GM18505 (cell line): ENCODE measurements around the gene SIK2.
"Not testable (repeated sequence)": the region's sequence is repeated elsewhere in the genome, so short reads cannot be mapped to it uniquely, and the experiment has no call there.

Experiments
- ATAC-seq: cut with Tn5 transposase; IDR thresholded peaks from one replicate; pipeline ENCODE4 v1.9.1; 2021; ENCODE audit not compliant: unreplicated experiment
- POLR2A ChIP-seq: IDR thresholded peaks from 4 replicates; pipeline ENCODE4 v1.6.1; 2011; ENCODE audit warnings: borderline replicate concordance; ENCODE audit not compliant: insufficient read depth, insufficient read length; ENCODE audit errors: extremely low read depth

Gene SIK2

GRCh38 chr11:111639226-111639925, 37.1 kb downstream of the SIK2 start:
- TF ChIP-seq POLR2A, result no peak

GRCh38 chr11:111641339-111642015, 39.2 kb downstream of the SIK2 start:
- TF ChIP-seq POLR2A, result no peak

More at GRCh38 chr11:111639226-111639925, 37.1 kb downstream of the SIK2 start:
- ATAC-seq, result no peak

GRCh38 chr11:111642542-111642941, 40.3 kb downstream of the SIK2 start:
- no peak for TF ChIP-seq POLR2A
- no peak for ATAC-seq

More at GRCh38 chr11:111641339-111642015, 39.2 kb downstream of the SIK2 start:
- ATAC-seq, result no peak

GRCh38 chr11:111644922-111645321, 42.7 kb downstream of the SIK2 start:
- ATAC-seq, result no peak
- TF ChIP-seq POLR2A, result no peak

- ATAC-seq, result no peak
- no peak for TF ChIP-seq POLR2A
These were observed 43.5 kb downstream of the SIK2 start for GRCh38 chr11:111645657-111646316.

- ATAC-seq, result not testable (repeated sequence)
These were observed 49.1 kb downstream of the SIK2 start for GRCh38 chr11:111651336-111651735.

GRCh38 chr11:111652184-111652583, 49.9 kb downstream of the SIK2 start:
- TF ChIP-seq POLR2A, result no peak
- no peak for ATAC-seq

- no peak for TF ChIP-seq POLR2A
- no peak for ATAC-seq
These were observed 52.4 kb downstream of the SIK2 start for GRCh38 chr11:111654601-111655000.

GRCh38 chr11:111655924-111656323, 53.7 kb downstream of the SIK2 start:
- ATAC-seq, result no peak

GRCh38 chr11:111657905-111658304, 55.7 kb downstream of the SIK2 start:
- ATAC-seq, result not testable (repeated sequence)

More at GRCh38 chr11:111655924-111656323, 53.7 kb downstream of the SIK2 start:
- no peak for TF ChIP-seq POLR2A

GRCh38 chr11:111658493-111658892, 56.2 kb downstream of the SIK2 start:
- not testable (repeated sequence) for ATAC-seq

GRCh38 chr11:111659201-111660115, 57.2 kb downstream of the SIK2 start:
- no peak for TF ChIP-seq POLR2A
- ATAC-seq, result no peak

GRCh38 chr11:111660822-111661221, 58.6 kb downstream of the SIK2 start:
- TF ChIP-seq POLR2A, result no peak

More at GRCh38 chr11:111660822-111661221, 58.6 kb downstream of the SIK2 start:
- ATAC-seq, result no peak
